HG03108 (cell line): ENCODE measurements around the gene TGFBR3.

Experiments
- ATAC-seq: cut with Tn5 transposase; IDR thresholded peaks from one replicate; pipeline ENCODE4 v1.9.1; 2021; ENCODE audit warnings: moderate library complexity; ENCODE audit not compliant: unreplicated experiment

TGFBR3 gene

DNA sequence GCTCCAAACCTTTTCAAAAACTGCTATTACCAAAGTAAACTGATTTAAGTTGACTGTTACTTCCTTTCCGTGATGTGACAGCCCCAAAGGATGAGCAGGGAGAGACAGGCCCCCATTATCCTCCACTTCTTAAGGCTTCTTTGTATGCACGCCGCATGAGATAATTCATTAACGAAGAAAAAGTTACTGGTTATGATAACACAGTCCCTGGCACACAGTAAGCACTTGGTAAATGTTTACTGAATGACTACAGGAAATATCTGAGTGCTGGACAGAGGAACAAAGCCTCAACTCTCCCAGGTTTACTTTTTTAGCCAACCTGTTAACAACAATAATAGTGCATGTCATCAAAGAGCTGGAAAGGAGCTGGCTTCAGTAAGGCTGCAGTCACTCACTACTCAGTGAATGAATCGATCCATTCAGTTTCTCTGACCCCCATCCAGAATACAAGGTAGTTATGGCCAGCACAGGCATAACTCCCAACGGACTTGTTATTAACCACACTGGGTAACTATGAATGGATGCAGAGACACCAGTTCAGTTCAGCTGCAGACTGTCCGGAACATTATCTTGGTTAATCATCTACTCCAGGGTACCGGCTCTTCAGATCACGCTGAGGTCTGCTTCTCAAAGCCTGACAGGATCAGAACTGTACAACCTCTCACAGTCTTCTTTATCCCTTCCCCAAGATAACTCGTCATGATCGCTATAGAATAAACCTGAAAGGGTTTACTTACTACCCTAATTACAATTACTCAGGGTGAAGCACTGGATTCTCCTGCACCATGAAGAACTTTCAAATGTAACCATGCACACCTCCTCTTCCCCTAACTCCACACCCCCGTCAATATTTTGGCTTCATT lies 58.3 kb downstream of the TGFBR3 start:
- no peak for ATAC-seq

DNA sequence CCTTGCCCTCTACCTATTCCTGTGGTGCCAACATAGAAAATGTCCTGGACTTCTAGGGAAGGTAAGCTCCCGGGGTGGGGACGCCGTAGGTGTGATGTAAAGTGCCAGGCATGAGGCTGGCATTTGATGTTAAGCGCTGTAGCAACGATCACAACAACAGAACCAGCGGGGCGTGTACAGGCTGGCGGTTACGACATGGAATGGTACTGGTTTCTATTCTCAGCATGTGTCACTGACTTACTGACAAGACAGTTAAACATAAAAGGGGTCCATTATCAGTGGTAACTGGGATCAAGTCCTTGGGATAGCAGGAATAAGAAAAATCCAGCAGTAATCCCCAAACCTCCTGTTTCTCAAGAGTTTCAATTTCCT lies 58.9 kb downstream of the TGFBR3 start:
- no peak for ATAC-seq

DNA sequence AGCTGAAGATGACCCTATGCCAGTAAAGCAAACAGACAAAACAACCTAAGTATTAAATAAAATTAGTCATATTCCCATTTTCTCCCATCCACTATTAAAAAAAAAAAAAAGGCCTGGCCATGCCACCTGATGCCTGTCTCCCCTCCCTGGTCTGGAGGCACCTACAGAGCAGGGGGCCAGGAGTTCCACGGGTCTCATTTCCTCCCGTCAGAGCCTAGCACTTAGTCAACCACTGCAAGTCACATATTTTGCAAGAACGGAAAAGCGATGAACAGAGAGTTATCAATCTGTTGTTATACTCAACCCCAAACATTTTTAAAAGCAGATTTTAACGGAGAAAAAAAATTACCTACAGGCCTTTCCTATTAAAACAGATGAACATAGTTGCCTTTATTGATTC lies 59.3 kb downstream of the TGFBR3 start:
- ATAC-seq = no peak

DNA sequence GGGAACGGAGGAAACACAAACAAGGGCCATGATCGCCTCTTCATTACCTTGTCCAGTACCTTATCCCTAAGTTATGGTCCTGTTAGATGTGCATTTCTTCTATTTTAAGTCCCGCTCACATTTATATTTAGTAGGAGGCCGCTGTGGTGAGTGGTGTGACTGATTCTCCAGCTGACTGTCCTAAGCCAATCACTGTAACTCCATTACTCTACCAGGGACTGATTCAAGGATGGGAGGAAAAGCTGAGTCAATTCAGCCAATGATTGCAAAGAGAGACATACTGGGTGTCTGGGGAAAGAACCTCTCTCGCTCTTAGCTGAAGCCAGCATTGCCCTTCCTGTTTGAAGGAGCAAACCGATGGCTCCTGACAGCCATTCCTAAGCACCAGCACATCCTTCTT lies 59.7 kb downstream of the TGFBR3 start:
- no peak for ATAC-seq

- no peak for ATAC-seq
Measured at GRCh38 chr1:91821126-91821868, 64.7 kb downstream of the TGFBR3 start.

DNA sequence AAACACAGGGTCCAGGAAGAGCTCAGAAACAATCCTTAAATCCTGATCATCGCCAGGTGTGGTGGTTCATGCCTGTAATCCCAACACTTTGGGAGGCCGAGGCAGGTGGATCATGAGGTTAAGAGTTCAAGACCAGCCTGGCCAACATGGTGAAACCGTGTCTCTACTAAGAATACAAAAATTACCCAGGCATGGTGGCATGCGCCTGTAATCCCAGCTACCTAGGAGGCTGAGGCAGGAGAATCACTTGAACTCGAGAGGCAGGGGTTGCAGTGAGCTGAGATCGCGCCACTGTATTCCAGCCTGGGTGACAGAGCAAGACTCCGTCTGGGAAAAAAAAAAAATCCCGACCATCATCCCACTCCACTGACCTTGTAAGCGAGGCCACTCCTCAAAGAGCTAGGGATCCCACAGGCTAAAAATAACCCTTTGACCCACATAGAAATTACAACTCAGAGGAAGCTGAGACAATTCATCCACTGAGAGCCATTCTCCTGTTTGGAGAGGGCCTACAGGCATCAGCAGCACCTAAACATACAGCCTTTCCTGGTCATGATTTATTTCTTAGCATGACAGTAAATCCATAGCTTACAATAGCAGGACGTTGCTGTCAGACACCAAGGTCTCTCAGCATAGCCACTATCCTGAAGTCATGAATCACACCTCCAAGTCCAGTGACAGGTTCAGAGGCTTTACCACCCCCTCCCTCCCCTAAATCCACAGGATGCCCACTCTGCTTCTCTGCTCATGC lies 66.7 kb downstream of the TGFBR3 start:
- ATAC-seq = no peak

- no peak for ATAC-seq
Measured at GRCh38 chr1:91818713-91818975, 67.3 kb downstream of the TGFBR3 start.

DNA sequence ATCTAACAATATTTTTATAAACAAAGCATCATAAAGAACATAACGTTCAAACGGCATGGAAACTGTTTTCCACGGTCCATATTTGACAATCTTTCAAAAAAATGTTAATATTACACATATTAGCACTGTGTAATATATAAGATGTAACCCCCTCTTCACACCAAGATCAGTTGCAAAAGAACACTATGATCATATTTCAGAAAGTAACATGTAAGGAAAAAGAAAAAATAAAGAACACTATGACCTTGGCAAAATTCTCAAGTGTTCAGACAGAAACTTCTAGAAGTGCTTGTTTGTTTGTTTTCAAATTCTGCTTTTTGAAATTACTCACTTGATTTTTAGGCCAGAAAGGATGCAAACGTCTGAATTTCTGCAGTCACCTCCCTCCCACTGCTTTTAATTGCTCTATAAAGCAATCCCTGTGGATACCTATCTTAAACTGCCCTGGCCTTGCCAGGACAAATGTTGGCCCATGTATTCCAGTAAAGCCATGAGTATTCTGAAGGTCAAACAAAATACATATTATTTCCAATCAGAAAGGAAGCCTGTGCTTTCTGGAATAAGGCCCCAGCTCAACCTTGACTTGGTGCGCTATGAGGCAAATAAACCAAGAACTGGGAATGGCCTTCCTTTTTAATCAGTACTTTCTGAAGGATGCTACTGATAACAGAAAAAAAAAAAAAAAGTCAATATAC lies 68.6 kb downstream of the TGFBR3 start:
- ATAC-seq = no peak

- no peak for ATAC-seq
Measured at GRCh38 chr1:91816031-91816430, 69.9 kb downstream of the TGFBR3 start.

DNA sequence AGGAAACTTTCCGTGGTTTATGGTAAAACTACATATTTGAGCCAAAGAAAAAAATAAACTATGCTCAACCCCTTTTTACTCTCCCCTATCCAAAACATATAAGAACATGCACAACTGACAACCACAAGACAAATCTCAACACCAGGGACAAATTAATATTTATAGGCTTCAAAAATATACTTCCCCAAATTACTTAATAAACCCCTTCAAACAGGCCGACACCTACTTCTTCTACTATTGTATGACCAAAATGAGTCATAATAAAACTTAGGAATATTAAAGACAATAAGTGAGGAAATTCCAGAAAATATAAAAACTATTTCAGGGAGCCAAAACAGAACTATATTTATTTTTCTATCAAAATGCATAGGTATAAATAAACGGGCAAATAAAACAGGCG lies 71.5 kb downstream of the TGFBR3 start:
- no peak for ATAC-seq

- ATAC-seq = no peak
Measured at GRCh38 chr1:91813813-91814212, 72.1 kb downstream of the TGFBR3 start.

- no peak for ATAC-seq
Measured at GRCh38 chr1:91811363-91812025, 74.5 kb downstream of the TGFBR3 start.

- no peak for ATAC-seq
Measured at GRCh38 chr1:91809317-91809716, 76.6 kb downstream of the TGFBR3 start.

DNA sequence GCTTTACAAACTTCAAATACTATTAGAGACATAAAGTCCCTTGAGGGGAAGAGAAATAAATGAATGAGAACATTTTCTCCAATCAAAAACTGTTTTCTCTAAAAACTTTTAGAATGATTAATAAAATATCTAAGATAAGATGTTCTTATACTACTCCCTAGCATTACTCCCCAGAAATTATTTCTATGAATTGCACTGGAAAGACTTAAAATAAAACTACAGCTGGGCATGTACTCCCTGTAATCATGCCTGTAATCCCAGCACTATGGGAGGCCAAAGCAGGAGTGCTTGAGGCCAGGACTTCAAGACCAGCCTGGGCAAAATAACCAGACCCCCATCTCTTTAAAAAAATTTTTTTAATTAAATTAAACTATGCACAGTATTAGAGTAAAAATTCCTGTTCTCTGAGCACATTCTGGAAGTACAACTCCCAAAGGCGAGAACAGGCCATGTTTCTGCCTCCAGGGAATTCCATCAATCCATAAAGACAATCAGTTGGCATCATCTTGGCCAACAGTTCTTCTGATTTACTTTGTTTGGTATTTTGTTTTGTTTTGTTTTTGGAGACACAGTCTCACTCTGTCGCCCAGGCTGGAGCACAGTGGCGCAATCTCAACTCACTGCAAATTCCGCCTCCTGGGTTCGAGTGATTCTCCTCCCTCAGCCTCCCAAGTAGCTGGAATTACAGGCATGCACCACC lies 77.9 kb downstream of the TGFBR3 start:
- no peak for ATAC-seq

- no peak for ATAC-seq
Measured at GRCh38 chr1:91806769-91807700, 78.9 kb downstream of the TGFBR3 start.

- ATAC-seq = no peak
Measured at GRCh38 chr1:91806181-91806768, 79.7 kb downstream of the TGFBR3 start.

- no peak for ATAC-seq
Measured at GRCh38 chr1:91805311-91805801, 80.6 kb downstream of the TGFBR3 start.

GRCh38 chr1:91804546-91805023 lies 81.4 kb downstream of the TGFBR3 start:
- ATAC-seq = peak; percentile 24
